GM19328 (cell line): ENCODE data around the gene TBK1.

Source experiments
- ATAC-seq: cut with Tn5 transposase; IDR thresholded peaks from one replicate; pipeline ENCODE4 v1.9.1; 2021; ENCODE audit warnings: mild to moderate bottlenecking, moderate library complexity; ENCODE audit not compliant: unreplicated experiment

TBK1 gene

GRCh38 chr12:64451687-64452558, at the start of gene TBK1:
TBK1 (plus strand) TSS chr12:64452120; CDS start chr12:64455871, 3,751 bp downstream.
- ATAC-seq: peak; percentile 84

GRCh38 chr12:64402181-64402580, 49.7 kb upstream of the TBK1 start:
- ATAC-seq: no peak

GRCh38 chr12:64403707-64404469, 48.0 kb upstream of the TBK1 start, which contains the start of gene XPOT:
XPOT (plus strand) TSS chr12:64404392; CDS start chr12:64410036, 5,644 bp downstream.
- ATAC-seq: peak; percentile 93

- peak; percentile 22 for ATAC-seq
Measured at GRCh38 chr12:64404470-64405256, 47.3 kb upstream of the TBK1 start.

- no peak for ATAC-seq
Measured at GRCh38 chr12:64407342-64408223, 44.3 kb upstream of the TBK1 start.

- ATAC-seq: no peak
Measured at GRCh38 chr12:64411427-64411826, 40.5 kb upstream of the TBK1 start.

- no peak for ATAC-seq
Measured at GRCh38 chr12:64412459-64412858, 39.5 kb upstream of the TBK1 start.

GRCh38 chr12:64413884-64414283, 38.0 kb upstream of the TBK1 start:
- no peak for ATAC-seq

GRCh38 chr12:64418209-64418608, 33.7 kb upstream of the TBK1 start:
- no peak for ATAC-seq

GRCh38 chr12:64419696-64420095, 32.2 kb upstream of the TBK1 start:
- no peak for ATAC-seq

- no peak for ATAC-seq
Measured at GRCh38 chr12:64427988-64428387, 23.9 kb upstream of the TBK1 start.

- no peak for ATAC-seq
Measured at GRCh38 chr12:64428956-64429355, 23.0 kb upstream of the TBK1 start.

GRCh38 chr12:64430886-64431285, 21.0 kb upstream of the TBK1 start:
- no peak for ATAC-seq

- no peak for ATAC-seq
Measured at GRCh38 chr12:64431791-64432190, 20.1 kb upstream of the TBK1 start.

GRCh38 chr12:64433915-64434314, 18.0 kb upstream of the TBK1 start:
- ATAC-seq: no peak

GRCh38 chr12:64440100-64440499, 11.8 kb upstream of the TBK1 start:
- no peak for ATAC-seq

- ATAC-seq: no peak
Measured at GRCh38 chr12:64445490-64445889, 6.4 kb upstream of the TBK1 start.

- ATAC-seq: no peak
Measured at GRCh38 chr12:64446295-64446694, 5.6 kb upstream of the TBK1 start.

- no peak for ATAC-seq
Measured at GRCh38 chr12:64450057-64450640, 1.8 kb upstream of the TBK1 start.
